H9 (cell line): Measurements from ENCODE around the gene RPS27A. TPM values are rescaled to one million over a fixed set of nuclear protein-coding genes. Genes with fewer than 3 reads are reported as not detected.
"Not testable (repeated sequence)": the region's sequence is repeated elsewhere in the genome, so short reads cannot be mapped to it uniquely, and the experiment has no call there.

Source experiments
- DNase-seq: peaks from one replicate; pipeline ENCODE4 v3.0.0-alpha.2; 2017
- H2AFZ ChIP-seq: one replicate; pipeline ENCODE4 v1.6.1; 2013; ENCODE audit warnings: mild to moderate bottlenecking, low read length, control low read depth, moderate library complexity
- H2AK5ac ChIP-seq: 2 replicates; pipeline ENCODE4 v1.6.1; 2013; ENCODE audit warnings: low read length, control low read depth, mixed read lengths; ENCODE audit not compliant: insufficient read length
- H2BK120ac ChIP-seq: one replicate; pipeline ENCODE4 v1.6.1; 2013; ENCODE audit warnings: low read depth, mild to moderate bottlenecking, low read length, control low read depth, inconsistent platforms; ENCODE audit not compliant: poor library complexity, severe bottlenecking
- H2BK12ac ChIP-seq: 2 replicates; pipeline ENCODE4 v1.6.1; 2013; ENCODE audit warnings: low read length, control low read depth, mixed read lengths, low read depth; ENCODE audit not compliant: insufficient read length
- H2BK15ac ChIP-seq: 2 replicates; pipeline ENCODE4 v1.6.1; 2013; ENCODE audit warnings: low read depth, low read length, control low read depth
- H2BK20ac ChIP-seq: one replicate; pipeline ENCODE4 v1.6.1; 2013; ENCODE audit warnings: low read depth, mild to moderate bottlenecking, low read length, control low read depth, inconsistent platforms; ENCODE audit not compliant: poor library complexity, severe bottlenecking
- H2BK5ac ChIP-seq: 2 replicates; pipeline ENCODE4 v1.6.1; 2013; ENCODE audit warnings: low read length, control low read depth, mixed read lengths; ENCODE audit not compliant: insufficient read length
- H3K14ac ChIP-seq: 2 replicates; pipeline ENCODE4 v1.6.1; 2013; ENCODE audit warnings: low read length, control low read depth; ENCODE audit not compliant: insufficient read depth
- H3K18ac ChIP-seq: 2 replicates; pipeline ENCODE4 v1.6.1; 2013; ENCODE audit warnings: low read depth, mild to moderate bottlenecking, mixed read lengths, low read length, control low read depth; ENCODE audit not compliant: insufficient read length
- H3K23ac ChIP-seq: 2 replicates; pipeline ENCODE4 v1.6.1; 2013; ENCODE audit warnings: low read length, control low read depth, mixed read lengths, low read depth; ENCODE audit not compliant: insufficient read length
- H3K23me2 ChIP-seq: 2 replicates; pipeline ENCODE4 v1.6.1; 2013; ENCODE audit warnings: low read depth, mild to moderate bottlenecking, mixed read lengths, low read length, control low read depth; ENCODE audit not compliant: insufficient read length, poor library complexity, severe bottlenecking
- H3K27ac ChIP-seq: 2 replicates; pipeline ENCODE4 v1.5.1; 2013; ENCODE audit warnings: low read length, control low read depth, mixed read lengths, low read depth; ENCODE audit not compliant: insufficient read length
- H3K27me3 ChIP-seq: 2 replicates; pipeline ENCODE4 v1.6.1; 2013; ENCODE audit warnings: low read length, control low read depth, inconsistent platforms; ENCODE audit not compliant: insufficient read depth
- H3K4ac ChIP-seq: 2 replicates; pipeline ENCODE4 v1.6.1; 2013; ENCODE audit warnings: low read depth, mild to moderate bottlenecking, control low read depth, inconsistent platforms, low read length, moderate library complexity
- H3K4me1 ChIP-seq: 2 replicates; pipeline ENCODE4 v1.6.1; 2013; ENCODE audit warnings: low read length, control low read depth, inconsistent platforms; ENCODE audit not compliant: insufficient read depth
- H3K4me2 ChIP-seq: 2 replicates; pipeline ENCODE4 v1.6.1; 2013; ENCODE audit warnings: low read length, control low read depth, mixed read lengths; ENCODE audit not compliant: insufficient read length, insufficient read depth
- H3K56ac ChIP-seq: 2 replicates; pipeline ENCODE4 v1.6.1; 2013; ENCODE audit warnings: low read depth, mild to moderate bottlenecking, mixed read lengths, low read length, control low read depth; ENCODE audit not compliant: insufficient read length
- H3K79me1 ChIP-seq: 2 replicates; pipeline ENCODE4 v1.6.1; 2013; ENCODE audit warnings: low read depth, mild to moderate bottlenecking, moderate library complexity, low read length, control low read depth, inconsistent platforms; ENCODE audit not compliant: insufficient read depth, poor library complexity, severe bottlenecking
- H3K79me2 ChIP-seq: 2 replicates; pipeline ENCODE4 v1.6.1; 2013; ENCODE audit warnings: low read length, control low read depth, inconsistent platforms; ENCODE audit not compliant: insufficient read depth
- H3K9ac ChIP-seq: 2 replicates; pipeline ENCODE4 v1.6.1; 2013; ENCODE audit warnings: low read length, control low read depth, mixed read lengths; ENCODE audit not compliant: insufficient read length; ENCODE audit errors: extremely low read depth
- H3K9me3 ChIP-seq: one replicate; pipeline ENCODE4 v1.6.1; 2013; ENCODE audit warnings: low read depth, low read length, inconsistent platforms; ENCODE audit not compliant: control insufficient read depth
- H3T11ph ChIP-seq: one replicate; pipeline ENCODE4 v1.6.1; 2013; ENCODE audit warnings: mild to moderate bottlenecking, low read length, control low read depth, inconsistent platforms
- H4K20me1 ChIP-seq: one replicate; pipeline ENCODE4 v1.6.1; 2013; ENCODE audit not compliant: control insufficient read depth, insufficient read length, insufficient read depth
- H4K5ac ChIP-seq: 2 replicates; pipeline ENCODE4 v1.6.1; 2013; ENCODE audit warnings: low read depth, mild to moderate bottlenecking, mixed read lengths, low read length, control low read depth; ENCODE audit not compliant: insufficient read length
- H4K8ac ChIP-seq: replicated peaks from 2 replicates; pipeline ENCODE4 v1.6.1; 2013; ENCODE audit warnings: low read length, control low read depth, mixed read lengths, low read depth; ENCODE audit not compliant: insufficient read length
- H4K91ac ChIP-seq: 2 replicates; pipeline ENCODE4 v1.6.1; 2013; ENCODE audit warnings: low read depth, mild to moderate bottlenecking, moderate library complexity, mixed read lengths, low read length, control low read depth; ENCODE audit not compliant: insufficient read length
- H3K27ac Mint-ChIP-seq, 3 experiments: 2 replicates in 2 of 3; 3 replicates in 1 of 3; pipeline ENCODE4 v1.8.0; 2020 to 2021; ENCODE audit warnings: mixed read lengths in 3 of 3, mild to moderate bottlenecking in 1 of 3, moderate library complexity in 1 of 3
- H3K27me3 Mint-ChIP-seq: 2 replicates; pipeline ENCODE4 v1.8.0; 2021; ENCODE audit warnings: low read depth, mild to moderate bottlenecking, moderate library complexity, mixed read lengths
- H3K36me3 Mint-ChIP-seq, 3 experiments: 2 replicates in 2 of 3; 3 replicates in 1 of 3; pipeline ENCODE4 v1.8.0; 2020 to 2021; ENCODE audit warnings: low read depth in 3 of 3, mixed read lengths in 3 of 3; ENCODE audit not compliant: insufficient read depth in 1 of 3
- H3K4me1 Mint-ChIP-seq, 2 experiments: 2 replicates each; pipeline ENCODE4 v1.8.0; 2020; ENCODE audit warnings: mixed read lengths in 2 of 2
- H3K4me3 Mint-ChIP-seq, 2 experiments: 2 replicates in 1 of 2; 3 replicates in 1 of 2; pipeline ENCODE4 v1.8.0; 2020 to 2021; ENCODE audit warnings: mild to moderate bottlenecking in 2 of 2, mixed read lengths in 2 of 2, moderate library complexity in 1 of 2
- H3K9me3 Mint-ChIP-seq, 2 experiments: 2 replicates in 1 of 2; 3 replicates in 1 of 2; pipeline ENCODE4 v1.8.0; 2020; ENCODE audit warnings: mild to moderate bottlenecking in 2 of 2, mixed read lengths in 2 of 2, moderate library complexity in 1 of 2
- WGBS: extraction: QIAGEN DNeasy Blood & Tissue Kit; methylation state at CpG from one replicate; pipeline ENCODE4 v1.1.7; 2013; ENCODE audit warnings: missing lambda C conversion rate, low lambda C conversion rate, mixed read lengths; ENCODE audit not compliant: insufficient read length; ENCODE audit errors: extremely low coverage; 5-methylcytosine and 5-hydroxymethylcytosine counted together
- total RNA-seq: library from RNA; stranded (reverse); gene quantifications from 2 replicates; pipeline ENCODE4 v1.2.1, GENCODE V29; 2021

Gene RPS27A
- total RNA-seq, 1 experiment from 2014 or later = 1,415 TPM

DNA sequence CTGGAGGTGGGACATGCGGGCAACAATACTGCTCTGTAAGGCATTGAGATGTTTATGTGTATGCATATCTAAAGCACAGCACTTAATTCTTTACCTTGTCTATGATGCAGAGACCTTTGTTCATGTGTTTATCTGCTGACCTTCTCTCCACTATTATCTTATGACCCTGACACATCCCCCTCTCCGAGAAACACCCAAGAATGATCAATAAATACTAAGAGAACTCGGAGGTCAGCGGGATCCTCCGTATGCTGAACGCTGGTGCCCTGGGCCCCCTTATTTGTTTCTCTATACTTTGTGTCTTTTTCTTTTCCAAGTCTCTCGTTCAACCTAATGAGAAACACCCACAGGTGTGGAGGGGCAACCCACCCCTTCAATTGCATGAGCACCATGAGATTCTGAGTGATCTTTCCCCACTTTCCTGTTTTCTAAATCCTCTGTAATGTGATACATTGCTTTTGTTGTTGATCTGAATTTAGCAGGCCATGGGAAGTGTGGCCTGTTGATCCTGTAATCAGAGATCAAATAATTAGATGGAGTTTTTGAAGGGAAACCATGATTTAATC lies 47.5 kb downstream of the RPS27A start:
- not testable (repeated sequence) for H3K23me2 ChIP-seq, H3K27me3 Mint-ChIP-seq, H3K56ac ChIP-seq, H2BK5ac ChIP-seq, H3K79me1 ChIP-seq, H3K9me3 Mint-ChIP-seq, H3K4ac ChIP-seq, H4K20me1 ChIP-seq, H3K36me3 Mint-ChIP-seq, DNase-seq, H2BK120ac ChIP-seq, H3T11ph ChIP-seq, H3K4me1 ChIP-seq, H3K79me2 ChIP-seq, H2BK15ac ChIP-seq, H2BK20ac ChIP-seq, H4K91ac ChIP-seq, H4K5ac ChIP-seq, H3K23ac ChIP-seq, H3K27me3 ChIP-seq, H4K8ac ChIP-seq, H2BK12ac ChIP-seq, H2AFZ ChIP-seq, H3K9me3 ChIP-seq, H3K14ac ChIP-seq, H2AK5ac ChIP-seq
- Mint-ChIP-seq H3K4me1 (peaks cover 44 to 46% of the 10 kb centered on the region in 2 experiments), H3K4me3 (peak overlapping the region; percentile 54 to 61), H3K27ac (peak overlapping the region; percentile 94 to 99 (median 98))
- Histone ChIP-seq H3K4me2 (peak overlapping the region; percentile 22), H3K9ac (peak overlapping the region; percentile 20), H3K18ac (peak overlapping the region; percentile 75), H3K27ac (peak overlapping the region; percentile 73)
- no CpG with 5 or more reads among the region's 7 CpGs for WGBS

DNA sequence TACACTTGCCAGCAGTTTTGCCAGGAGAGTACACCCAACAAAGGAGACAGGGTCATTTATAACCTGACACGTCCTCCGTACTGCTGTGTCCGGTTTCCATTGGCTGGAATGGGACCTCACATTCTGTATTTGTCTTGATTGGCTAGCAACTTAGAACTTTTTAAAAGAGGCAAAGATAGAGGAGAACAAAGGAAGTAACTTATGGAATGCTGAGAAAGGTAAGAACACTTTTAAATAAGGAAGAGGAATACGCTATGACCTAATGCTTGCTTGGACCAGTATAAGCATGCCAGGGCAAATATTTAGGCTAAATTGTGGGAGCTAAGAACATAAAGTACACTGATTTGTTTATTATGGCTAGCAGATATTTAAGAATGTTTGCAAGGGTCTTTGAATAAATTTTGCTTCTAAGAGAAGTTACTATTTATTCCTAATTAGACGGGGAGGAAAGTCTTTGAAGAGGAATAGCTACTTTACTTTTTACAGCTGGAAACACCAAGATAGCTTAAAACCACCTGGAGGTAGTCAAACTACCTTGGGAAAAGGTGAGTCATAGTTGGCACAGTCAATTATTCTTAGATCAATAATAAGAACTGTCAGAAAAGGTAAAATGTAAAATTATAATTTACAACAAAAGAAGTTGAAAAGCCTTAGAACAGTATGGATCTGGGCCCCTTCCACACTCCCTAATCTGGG lies 48.5 kb downstream of the RPS27A start:
- not testable (repeated sequence) for H3K9me3 ChIP-seq, H3K36me3 Mint-ChIP-seq, H3K14ac ChIP-seq, DNase-seq, H2BK120ac ChIP-seq, H2BK12ac ChIP-seq, H3K27me3 ChIP-seq, H2BK20ac ChIP-seq, H4K91ac ChIP-seq, H3K4me2 ChIP-seq, H3K79me2 ChIP-seq, H3K27ac ChIP-seq, H2BK15ac ChIP-seq, H3T11ph ChIP-seq, H3K9me3 Mint-ChIP-seq, H3K4me1 ChIP-seq, H4K20me1 ChIP-seq, H4K8ac ChIP-seq, H2BK5ac ChIP-seq, H3K18ac ChIP-seq, H3K79me1 ChIP-seq, H3K23me2 ChIP-seq, H4K5ac ChIP-seq, H2AK5ac ChIP-seq, H3K56ac ChIP-seq, H3K23ac ChIP-seq, H3K9ac ChIP-seq, H2AFZ ChIP-seq, H3K4ac ChIP-seq, H3K27me3 Mint-ChIP-seq
- H3K27ac Mint-ChIP-seq = peak overlapping the region in 2 of 3 experiments; percentile 98 to 99; a peak in 4 of 7 replicates
- peaks cover 44 to 46% of the 10 kb centered on the region in 2 experiments for H3K4me1 Mint-ChIP-seq
- WGBS = no CpG with 5 or more reads among the region's 5 CpGs
- peak overlapping the region; percentile 9 to 57; a peak in 3 of 5 replicates for H3K4me3 Mint-ChIP-seq
